Measurements from ENCODE around the gene MYH6.

- TF ChIP-seq POLR2A (IDR thresholded peaks at IDR 0.05): no peak
- TF ChIP-seq CTCF (IDR thresholded peaks at IDR 0.05): no peak
Measured at GRCh38 chr14:23432102-23432925, 24.2 kb upstream of the MYH6 start.

Measured in lower leg skin (tissue), 3 donors.